Liver (tissue), 9 donors: ENCODE results near the gene PSMB1. TPM values are rescaled to one million over a fixed set of nuclear protein-coding genes. Genes with fewer than 3 reads are reported as not detected.

Experiments
- DNase-seq: peaks from one replicate; pipeline ENCODE4 v3.0.0-alpha.2; 2017; ENCODE audit warnings: low spot score
- H3K27ac ChIP-seq, 2 donors: one replicate each; pipeline ENCODE4 v1.7.0; 2013; ENCODE audit warnings: inconsistent platforms in 2 of 2, low read length in 2 of 2, control low read depth in 1 of 2, low read depth in 1 of 2, mild to moderate bottlenecking in 1 of 2
- H3K27me3 ChIP-seq, 4 donors: one replicate each; pipeline versions ENCODE4 v1.6.1 to v1.7.0; 2013; ENCODE audit warnings: low read length in 3 of 4, inconsistent platforms in 1 of 4, mild to moderate bottlenecking in 1 of 4, moderate library complexity in 1 of 4; ENCODE audit not compliant: control insufficient read depth in 4 of 4, insufficient read depth in 4 of 4
- H3K36me3 ChIP-seq, 4 donors: one replicate each; pipeline versions ENCODE4 v1.6.1 to v1.7.0; 2013; ENCODE audit warnings: low read length in 3 of 4, mild to moderate bottlenecking in 3 of 4, low read depth in 1 of 4, moderate library complexity in 1 of 4; ENCODE audit not compliant: control insufficient read depth in 4 of 4, insufficient read depth in 3 of 4
- H3K4me1 ChIP-seq, 4 donors: one replicate each; pipeline versions ENCODE4 v1.6.1 to v1.7.0; 2013; ENCODE audit warnings: low read length in 3 of 4, mild to moderate bottlenecking in 3 of 4, moderate library complexity in 1 of 4; ENCODE audit not compliant: control insufficient read depth in 4 of 4, insufficient read depth in 4 of 4
- H3K4me3 ChIP-seq, 3 donors: one replicate each; pipeline versions ENCODE4 v1.6.1 to v1.7.0; 2013; ENCODE audit warnings: low read length in 3 of 3, control low read depth in 1 of 3, low read depth in 1 of 3, mild to moderate bottlenecking in 1 of 3
- H3K9ac ChIP-seq, 2 donors: one replicate each; pipeline ENCODE4 v1.7.0; 2013; ENCODE audit warnings: low read length in 2 of 2, mild to moderate bottlenecking in 2 of 2, moderate library complexity in 2 of 2, control low read depth in 1 of 2, low read depth in 1 of 2
- H3K9me3 ChIP-seq, 4 donors: one replicate each; pipeline versions ENCODE4 v1.6.1 to v1.7.0; 2013; ENCODE audit warnings: low read length in 3 of 4; ENCODE audit not compliant: control insufficient read depth in 4 of 4
- EGR1 ChIP-seq, 2 donors: IDR thresholded peaks; 2 replicates each; pipeline ENCODE4 v1.6.1; 2016 to 2018; ENCODE audit warnings: antibody characterized with exemption in 2 of 2, low read depth in 2 of 2
- FOXA2 ChIP-seq: IDR thresholded peaks from 2 replicates; pipeline ENCODE4 v1.6.1; 2016; ENCODE audit warnings: antibody characterized with exemption
- GABPA ChIP-seq, 2 donors: IDR thresholded peaks in 1 of 2; conservative IDR thresholded peaks in 1 of 2; 2 replicates each; pipeline ENCODE4 v1.6.1; 2016; ENCODE audit warnings: antibody characterized with exemption in 2 of 2, mild to moderate bottlenecking in 1 of 2, moderate library complexity in 1 of 2
- HNF4A ChIP-seq, 2 donors: conservative IDR thresholded peaks; 2 replicates each; pipeline ENCODE4 v1.6.1; 2016; ENCODE audit warnings: antibody characterized with exemption in 2 of 2, mild to moderate bottlenecking in 2 of 2
- HNF4G ChIP-seq: IDR thresholded peaks from 2 replicates; pipeline ENCODE4 v1.6.1; 2016; ENCODE audit warnings: antibody characterized with exemption
- MAX ChIP-seq: IDR thresholded peaks from 2 replicates; pipeline ENCODE4 v1.6.1; 2016; ENCODE audit warnings: antibody characterized with exemption
- NR2F2 ChIP-seq: IDR thresholded peaks from 2 replicates; pipeline ENCODE4 v1.6.1; 2016; ENCODE audit warnings: antibody characterized with exemption
- REST ChIP-seq: IDR thresholded peaks from 2 replicates; pipeline ENCODE4 v1.6.1; 2016; ENCODE audit warnings: antibody characterized with exemption, mild to moderate bottlenecking
- RXRA ChIP-seq, 2 donors: IDR thresholded peaks; 2 replicates each; pipeline ENCODE4 v1.6.1; 2017 to 2018; ENCODE audit warnings: antibody characterized with exemption in 2 of 2, mild to moderate bottlenecking in 1 of 2
- SP1 ChIP-seq: IDR thresholded peaks from 2 replicates; pipeline ENCODE4 v1.6.1; 2018; ENCODE audit warnings: antibody characterized with exemption, mild to moderate bottlenecking
- TAF1 ChIP-seq: conservative IDR thresholded peaks from 2 replicates; pipeline ENCODE4 v1.6.1; 2016; ENCODE audit warnings: antibody characterized with exemption, mild to moderate bottlenecking
- YY1 ChIP-seq: IDR thresholded peaks from 2 replicates; pipeline ENCODE4 v1.6.1; 2016; ENCODE audit warnings: antibody characterized with exemption, mild to moderate bottlenecking
- WGBS: extraction: QIAGEN DNeasy Blood & Tissue Kit; methylation state at CpG from one replicate; pipeline ENCODE4 v1.1.7; 2013; 5-methylcytosine and 5-hydroxymethylcytosine counted together
- polyA plus RNA-seq, 2 donors: library from polyadenylated mRNA; stranded (reverse) in 1 of 2; unstranded in 1 of 2; fragments of 200-250 nt in 1 of 2; fragments of >200 nt in 1 of 2; fragmentation: Nextera tagmentation in 1 of 2; extraction: Ambion mirVana in 1 of 2; gene quantifications; one replicate each; pipeline versions ENCODE4 v1.2.1 to v1.2.3, GENCODE V29; 2013 to 2015
- total RNA-seq, 2 donors: library from RNA; depleted of rRNA; stranded (reverse); fragments of >200 nt; gene quantifications; one replicate each; pipeline ENCODE4 v1.2.3, GENCODE V29; 2014
- TF ChIP-seq, protein P1 (sequence below): IDR thresholded peaks from 2 replicates; pipeline ENCODE4 v1.6.1; 2016; ENCODE audit warnings: antibody characterized with exemption
- TF ChIP-seq, protein P2 (sequence below): fragments of 150-350 bp; IDR thresholded peaks from 2 replicates; pipeline ENCODE4 v1.5.1; 2017; ENCODE audit warnings: improper control_type of control experiment, low read depth, low read length; ENCODE audit not compliant: missing input control
- TF ChIP-seq, protein P3 (sequence below): IDR thresholded peaks from 2 replicates; pipeline ENCODE4 v1.6.1; 2016; ENCODE audit warnings: antibody characterized with exemption
- donor health status: healthy.
- donor health status: healthy.
- donor health status: healthy.
- donor health status: healthy.
- donor health status: healthy.

Gene PSMB1
- total and polyA plus RNA-seq, 4 donors = 177 to 314 (median 188) TPM

GRCh38 chr6:170584181-170584953 is 31.3 kb upstream of the PSMB1 start, which contains the start of gene PDCD2:
TSS of gene PDCD2 (minus strand) at chr6:170584637. CDS start at chr6:170584581, 56 bp downstream.
- DNase-seq = peak; percentile 87
- no peaks in the 10 kb centered on the region for H3K27me3 ChIP-seq
- peak within 1 kb of the TSS; percentile 82 to 86 for H3K9ac ChIP-seq
- H3K36me3 ChIP-seq = peaks cover 0 to 21% (median 15%) of the 10 kb centered on the region in 4 donors
- TF ChIP-seq GABPA (IDR thresholded peaks at IDR 0.05 in 1 of 2, conservative IDR thresholded peaks at IDR 0.05 in 1 of 2) (peak; percentile 85 to 94), SP1 (peak; percentile 27), NR2F2 (no peak), HNF4G (no peak), HNF4A (conservative IDR thresholded peaks at IDR 0.05) (no peak), MAX (peak; percentile 52), YY1 (peak; percentile 64), TAF1 (no peak), REST (peak; percentile 41), EGR1 (IDR thresholded peaks at IDR 0.05; ENCODE audit: low read depth in 2 of 2) (peak in 1 of 2 donors; percentile 30), RXRA (IDR thresholded peaks at IDR 0.05) (peak in 1 of 2 donors; percentile 19), FOXA2 (no peak)
- TF ChIP-seq, protein P1, sequence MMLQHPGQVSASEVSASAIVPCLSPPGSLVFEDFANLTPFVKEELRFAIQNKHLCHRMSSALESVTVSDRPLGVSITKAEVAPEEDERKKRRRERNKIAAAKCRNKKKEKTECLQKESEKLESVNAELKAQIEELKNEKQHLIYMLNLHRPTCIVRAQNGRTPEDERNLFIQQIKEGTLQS = no peak
- WGBS = under 1% methylated on average over 81 of the region's 81 CpGs
- peak within 1 kb of the TSS; percentile 82 to 98 (median 92) for H3K4me3 ChIP-seq
- H3K4me1 ChIP-seq = peaks cover 3 to 17% (median 16%) of the 10 kb centered on the region in 4 donors
- H3K27ac ChIP-seq = peak within 1 kb of the TSS; percentile 70 to 79
- no peaks in the 10 kb centered on the region for H3K9me3 ChIP-seq

DNA sequence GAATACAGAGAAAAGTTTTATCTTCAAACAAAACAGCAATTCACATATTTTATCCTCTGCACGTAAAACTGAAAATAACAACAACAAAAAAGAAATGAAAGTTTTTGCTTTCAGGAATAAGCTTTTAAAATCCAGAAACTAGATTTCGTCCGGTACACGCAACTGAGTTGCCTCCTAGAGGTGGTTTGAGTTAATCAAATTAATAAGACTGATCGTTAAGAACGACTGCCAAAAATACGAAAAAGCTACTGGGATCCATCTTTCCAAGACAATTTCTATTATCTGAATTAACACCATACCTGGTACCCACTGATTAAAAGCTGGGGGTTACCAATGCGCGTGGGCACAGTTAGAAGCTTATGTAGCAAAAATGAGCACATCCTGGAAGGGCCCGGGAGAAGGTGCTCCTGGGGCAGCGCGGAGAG is 30.7 kb upstream of the PSMB1 start:
- peak overlapping the region; percentile 82 to 98 (median 92) for H3K4me3 ChIP-seq
- peak overlapping the region; percentile 70 to 79 for H3K27ac ChIP-seq
- peaks cover 0 to 21% (median 17%) of the 10 kb centered on the region in 4 donors for H3K36me3 ChIP-seq
- TF ChIP-seq, protein P2, sequence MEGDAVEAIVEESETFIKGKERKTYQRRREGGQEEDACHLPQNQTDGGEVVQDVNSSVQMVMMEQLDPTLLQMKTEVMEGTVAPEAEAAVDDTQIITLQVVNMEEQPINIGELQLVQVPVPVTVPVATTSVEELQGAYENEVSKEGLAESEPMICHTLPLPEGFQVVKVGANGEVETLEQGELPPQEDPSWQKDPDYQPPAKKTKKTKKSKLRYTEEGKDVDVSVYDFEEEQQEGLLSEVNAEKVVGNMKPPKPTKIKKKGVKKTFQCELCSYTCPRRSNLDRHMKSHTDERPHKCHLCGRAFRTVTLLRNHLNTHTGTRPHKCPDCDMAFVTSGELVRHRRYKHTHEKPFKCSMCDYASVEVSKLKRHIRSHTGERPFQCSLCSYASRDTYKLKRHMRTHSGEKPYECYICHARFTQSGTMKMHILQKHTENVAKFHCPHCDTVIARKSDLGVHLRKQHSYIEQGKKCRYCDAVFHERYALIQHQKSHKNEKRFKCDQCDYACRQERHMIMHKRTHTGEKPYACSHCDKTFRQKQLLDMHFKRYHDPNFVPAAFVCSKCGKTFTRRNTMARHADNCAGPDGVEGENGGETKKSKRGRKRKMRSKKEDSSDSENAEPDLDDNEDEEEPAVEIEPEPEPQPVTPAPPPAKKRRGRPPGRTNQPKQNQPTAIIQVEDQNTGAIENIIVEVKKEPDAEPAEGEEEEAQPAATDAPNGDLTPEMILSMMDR = no peak
- TF ChIP-seq EGR1 (IDR thresholded peaks at IDR 0.05; ENCODE audit: low read depth in 2 of 2) (no peak), FOXA2 (no peak), GABPA (IDR thresholded peaks at IDR 0.05 in 1 of 2, conservative IDR thresholded peaks at IDR 0.05 in 1 of 2) (no peak), HNF4G (no peak), MAX (no peak), YY1 (no peak), REST (no peak), RXRA (IDR thresholded peaks at IDR 0.05) (no peak), SP1 (no peak)
- TF ChIP-seq, protein P1 = no peak
- TF ChIP-seq, protein P3, sequence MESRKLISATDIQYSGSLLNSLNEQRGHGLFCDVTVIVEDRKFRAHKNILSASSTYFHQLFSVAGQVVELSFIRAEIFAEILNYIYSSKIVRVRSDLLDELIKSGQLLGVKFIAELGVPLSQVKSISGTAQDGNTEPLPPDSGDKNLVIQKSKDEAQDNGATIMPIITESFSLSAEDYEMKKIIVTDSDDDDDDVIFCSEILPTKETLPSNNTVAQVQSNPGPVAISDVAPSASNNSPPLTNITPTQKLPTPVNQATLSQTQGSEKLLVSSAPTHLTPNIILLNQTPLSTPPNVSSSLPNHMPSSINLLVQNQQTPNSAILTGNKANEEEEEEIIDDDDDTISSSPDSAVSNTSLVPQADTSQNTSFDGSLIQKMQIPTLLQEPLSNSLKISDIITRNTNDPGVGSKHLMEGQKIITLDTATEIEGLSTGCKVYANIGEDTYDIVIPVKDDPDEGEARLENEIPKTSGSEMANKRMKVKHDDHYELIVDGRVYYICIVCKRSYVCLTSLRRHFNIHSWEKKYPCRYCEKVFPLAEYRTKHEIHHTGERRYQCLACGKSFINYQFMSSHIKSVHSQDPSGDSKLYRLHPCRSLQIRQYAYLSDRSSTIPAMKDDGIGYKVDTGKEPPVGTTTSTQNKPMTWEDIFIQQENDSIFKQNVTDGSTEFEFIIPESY = no peak
- DNase-seq = no peak
- no peaks in the 10 kb centered on the region for H3K27me3 ChIP-seq
- no peaks in the 10 kb centered on the region for H3K9me3 ChIP-seq
- under 1% methylated on average over 12 of the region's 12 CpGs for WGBS
- H3K9ac ChIP-seq = peak overlapping the region; percentile 82 to 86
- H3K4me1 ChIP-seq = peaks cover 3 to 17% (median 16%) of the 10 kb centered on the region in 4 donors
